ENCODE data around the gene CAPN8.
"Not testable (repeated sequence)": the region's sequence is repeated elsewhere in the genome, so short reads cannot be mapped to it uniquely, and the experiment has no call there.

CAPN8 gene

GRCh38 chr1:223520200-223520599, 145.3 kb downstream of the CAPN8 start:
- no peak overlapping the region for H3K4me3 Mint-ChIP-seq
- no peak for DNase-seq
- TF ChIP-seq, protein P1, sequence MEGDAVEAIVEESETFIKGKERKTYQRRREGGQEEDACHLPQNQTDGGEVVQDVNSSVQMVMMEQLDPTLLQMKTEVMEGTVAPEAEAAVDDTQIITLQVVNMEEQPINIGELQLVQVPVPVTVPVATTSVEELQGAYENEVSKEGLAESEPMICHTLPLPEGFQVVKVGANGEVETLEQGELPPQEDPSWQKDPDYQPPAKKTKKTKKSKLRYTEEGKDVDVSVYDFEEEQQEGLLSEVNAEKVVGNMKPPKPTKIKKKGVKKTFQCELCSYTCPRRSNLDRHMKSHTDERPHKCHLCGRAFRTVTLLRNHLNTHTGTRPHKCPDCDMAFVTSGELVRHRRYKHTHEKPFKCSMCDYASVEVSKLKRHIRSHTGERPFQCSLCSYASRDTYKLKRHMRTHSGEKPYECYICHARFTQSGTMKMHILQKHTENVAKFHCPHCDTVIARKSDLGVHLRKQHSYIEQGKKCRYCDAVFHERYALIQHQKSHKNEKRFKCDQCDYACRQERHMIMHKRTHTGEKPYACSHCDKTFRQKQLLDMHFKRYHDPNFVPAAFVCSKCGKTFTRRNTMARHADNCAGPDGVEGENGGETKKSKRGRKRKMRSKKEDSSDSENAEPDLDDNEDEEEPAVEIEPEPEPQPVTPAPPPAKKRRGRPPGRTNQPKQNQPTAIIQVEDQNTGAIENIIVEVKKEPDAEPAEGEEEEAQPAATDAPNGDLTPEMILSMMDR (IDR thresholded peaks at IDR 0.05): no peak
- H3K27me3 Mint-ChIP-seq (ENCODE audit: low read depth, poor library complexity): peaks cover 20% of the 10 kb centered on the region
- H3K9me3 Mint-ChIP-seq: peaks cover 35% of the 10 kb centered on the region
- peaks cover 11% of the 10 kb centered on the region for H3K36me3 Mint-ChIP-seq (ENCODE audit: low read depth)
- peaks cover 20% of the 10 kb centered on the region for H3K4me1 Mint-ChIP-seq
- no peak overlapping the region for H3K27ac Mint-ChIP-seq

DNA sequence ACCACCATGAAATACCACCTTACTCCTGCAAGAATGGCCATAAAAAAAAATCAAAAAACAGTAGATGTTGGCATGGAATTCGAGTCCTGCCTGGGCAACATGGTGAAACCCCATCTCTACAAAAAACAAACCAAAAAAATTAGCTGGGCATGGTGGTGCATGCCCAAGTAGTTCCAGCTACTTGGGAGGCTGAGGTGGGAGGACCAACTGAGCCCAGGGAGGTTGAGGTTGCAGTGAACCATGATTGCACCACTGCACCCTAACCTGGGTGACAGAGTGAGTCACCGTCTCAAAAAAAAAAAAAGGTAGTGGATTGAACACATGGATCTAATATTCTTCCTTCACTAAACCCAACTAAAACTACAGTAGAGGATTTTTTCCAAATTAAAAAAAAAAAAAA, 146.4 kb downstream of the CAPN8 start:
- Mint-ChIP-seq H3K4me3 (no peak overlapping the region), H3K4me1 (peaks cover 20% of the 10 kb centered on the region), H3K27me3 (ENCODE audit: low read depth, poor library complexity) (peaks cover 18% of the 10 kb centered on the region), H3K9me3 (peaks cover 29% of the 10 kb centered on the region), H3K27ac (no peak overlapping the region), H3K36me3 (ENCODE audit: low read depth) (peaks cover 11% of the 10 kb centered on the region)
- DNase-seq: no peak
- TF ChIP-seq, protein P1 (IDR thresholded peaks at IDR 0.05): no peak

GRCh38 chr1:223518553-223518952, 146.9 kb downstream of the CAPN8 start:
- Mint-ChIP-seq H3K4me1 (peaks cover 23% of the 10 kb centered on the region), H3K9me3 (peaks cover 29% of the 10 kb centered on the region), H3K36me3 (ENCODE audit: low read depth) (peaks cover 11% of the 10 kb centered on the region), H3K27me3 (ENCODE audit: low read depth, poor library complexity) (peaks cover 18% of the 10 kb centered on the region)
- not testable (repeated sequence) for H3K4me3 Mint-ChIP-seq, DNase-seq, H3K27ac Mint-ChIP-seq

DNA sequence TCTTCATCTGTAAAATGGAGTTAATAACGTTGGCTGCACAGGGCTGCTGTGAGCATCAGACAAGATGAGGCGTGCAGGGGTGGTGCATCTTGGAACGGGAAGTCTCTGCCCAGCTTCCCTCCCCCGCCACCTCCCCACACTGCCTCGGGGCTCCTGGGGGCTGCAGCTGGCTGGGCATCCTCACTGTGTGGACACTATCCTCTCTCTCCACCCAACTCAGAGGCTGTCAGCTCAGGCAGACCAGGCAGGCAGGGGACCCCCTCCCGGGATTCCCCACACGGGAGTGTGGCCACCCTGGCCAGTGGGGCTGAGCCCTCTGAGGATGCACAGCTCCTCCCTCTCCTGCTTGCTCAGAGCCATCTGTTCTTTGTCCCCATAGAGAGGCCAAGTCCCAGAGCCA, 149.6 kb downstream of the CAPN8 start:
- H3K36me3 Mint-ChIP-seq (ENCODE audit: low read depth): peaks cover 11% of the 10 kb centered on the region
- no peak for DNase-seq
- peaks cover 15% of the 10 kb centered on the region for H3K27me3 Mint-ChIP-seq (ENCODE audit: low read depth, poor library complexity)
- H3K4me3 Mint-ChIP-seq: no peak overlapping the region
- H3K9me3 Mint-ChIP-seq: peaks cover 36% of the 10 kb centered on the region
- TF ChIP-seq, protein P1 (IDR thresholded peaks at IDR 0.05): no peak
- H3K4me1 Mint-ChIP-seq: peaks cover 26% of the 10 kb centered on the region
- no peak overlapping the region for H3K27ac Mint-ChIP-seq

DNA sequence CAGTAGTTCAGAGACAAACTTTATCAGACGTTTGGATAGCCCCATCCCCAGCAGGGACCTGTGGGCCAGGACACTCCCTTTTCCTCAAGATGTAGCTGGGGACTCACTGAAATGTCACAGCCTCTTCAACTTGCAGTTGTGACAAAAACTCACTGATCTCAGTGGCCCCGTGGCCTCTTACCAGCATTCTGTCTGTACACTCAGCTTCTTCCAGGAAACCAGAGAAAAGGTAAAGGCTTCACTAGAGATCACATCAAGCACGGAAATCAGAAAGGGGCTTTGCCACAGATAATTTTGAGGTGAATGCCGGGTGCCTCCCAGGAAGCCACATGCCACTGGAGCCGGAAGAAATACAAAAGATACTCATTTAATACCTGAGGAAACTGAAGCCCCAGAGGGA, 150.1 kb downstream of the CAPN8 start:
- no peak overlapping the region for H3K27ac Mint-ChIP-seq
- peaks cover 26% of the 10 kb centered on the region for H3K4me1 Mint-ChIP-seq
- TF ChIP-seq, protein P1 (IDR thresholded peaks at IDR 0.05): no peak
- no peak overlapping the region for H3K4me3 Mint-ChIP-seq
- H3K9me3 Mint-ChIP-seq: peaks cover 41% of the 10 kb centered on the region
- DNase-seq: no peak
- peaks cover 11% of the 10 kb centered on the region for H3K27me3 Mint-ChIP-seq (ENCODE audit: low read depth, poor library complexity)
- peaks cover 14% of the 10 kb centered on the region for H3K36me3 Mint-ChIP-seq (ENCODE audit: low read depth)

DNA sequence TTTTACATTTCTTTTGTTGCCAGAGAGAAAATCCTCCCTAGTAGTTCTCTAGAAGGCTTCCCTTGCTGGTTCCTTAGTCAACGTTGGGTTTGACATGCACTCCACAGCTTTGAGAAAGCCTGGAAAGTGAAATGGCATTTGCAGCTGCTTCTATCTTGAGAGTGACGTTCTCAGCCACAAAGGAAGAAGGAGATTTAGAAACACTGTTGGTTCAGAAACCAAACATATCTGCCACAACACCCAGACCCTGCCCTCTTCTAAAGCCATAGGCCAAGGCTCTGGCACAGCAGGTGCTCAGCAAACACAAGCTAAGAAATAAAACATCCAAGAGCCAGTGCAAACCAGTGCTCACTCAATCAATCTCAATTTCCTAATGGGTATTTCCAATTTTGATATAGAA, 150.9 kb downstream of the CAPN8 start:
- Mint-ChIP-seq H3K9me3 (peaks cover 40% of the 10 kb centered on the region), H3K36me3 (ENCODE audit: low read depth) (peaks cover 17% of the 10 kb centered on the region)

More for the DNA sequence above, 150.9 kb downstream of the CAPN8 start:
- H3K4me3 Mint-ChIP-seq: no peak overlapping the region
- TF ChIP-seq, protein P1 (IDR thresholded peaks at IDR 0.05): no peak
- H3K27ac Mint-ChIP-seq: no peak overlapping the region
- DNase-seq: no peak
- peaks cover 7% of the 10 kb centered on the region for H3K27me3 Mint-ChIP-seq (ENCODE audit: low read depth, poor library complexity)
- peaks cover 26% of the 10 kb centered on the region for H3K4me1 Mint-ChIP-seq
